GM18951 (cell line): ENCODE results near the gene SNX19.

Source experiments
- POLR2A ChIP-seq: IDR thresholded peaks from 4 replicates; pipeline ENCODE4 v1.6.1; 2011; ENCODE audit warnings: mild to moderate bottlenecking; ENCODE audit not compliant: insufficient read length, insufficient read depth; ENCODE audit errors: extremely low read depth
- in situ Hi-C: fragments of 300-500 bp; cut with MboI; formaldehyde crosslinking; loops from one replicate; pipeline ENCODE4 v1.12.0; 2022; ENCODE audit warnings: low sequenced_read_pairs, mixed read lengths, inconsistent platforms; ENCODE audit not compliant: unreplicated experiment

The SNX19 gene

GRCh38 chr11:130861283-130861682 lies 55.0 kb downstream of the SNX19 start:
- no peak for TF ChIP-seq POLR2A
- in situ Hi-C loops: loop anchor here (25.0 kb wide), 1 partner anchor 649 kb away; no protein-coding TSS in a partner anchor

GRCh38 chr11:130859886-130860285 lies 56.4 kb downstream of the SNX19 start:
- in situ Hi-C loops: loop anchor here (25.0 kb wide), 1 partner anchor 648 kb away; no protein-coding TSS in a partner anchor
- TF ChIP-seq POLR2A: no peak

GRCh38 chr11:130858215-130858614 lies 58.1 kb downstream of the SNX19 start:
- in situ Hi-C loops: loop anchor here (25.0 kb wide), 1 partner anchor 646 kb away; no protein-coding TSS in a partner anchor
- TF ChIP-seq POLR2A: no peak

GRCh38 chr11:130855707-130856106 lies 60.6 kb downstream of the SNX19 start:
- in situ Hi-C loops: loop anchor here (25.0 kb wide), 1 partner anchor 643 kb away; no protein-coding TSS in a partner anchor

GRCh38 chr11:130854483-130854882 lies 61.8 kb downstream of the SNX19 start:
- TF ChIP-seq POLR2A: no peak
- in situ Hi-C loops: loop anchor here (25.0 kb wide), 1 partner anchor 642 kb away; no protein-coding TSS in a partner anchor

- in situ Hi-C loops: loop anchor here (25.0 kb wide), 1 partner anchor 640 kb away; no protein-coding TSS in a partner anchor
- TF ChIP-seq POLR2A: no peak
Measured at GRCh38 chr11:130852589-130852988, 63.7 kb downstream of the SNX19 start.

GRCh38 chr11:130850185-130850944 lies 65.9 kb downstream of the SNX19 start:
- in situ Hi-C loops: loop anchor here (25.0 kb wide), 1 partner anchor 638 kb away; no protein-coding TSS in a partner anchor
- TF ChIP-seq POLR2A: no peak

GRCh38 chr11:130849215-130849568 lies 67.1 kb downstream of the SNX19 start:
- in situ Hi-C loops: no loop called here
- TF ChIP-seq POLR2A: no peak

GRCh38 chr11:130848361-130849214 lies 67.7 kb downstream of the SNX19 start:
- TF ChIP-seq POLR2A: no peak
- in situ Hi-C loops: no loop called here

GRCh38 chr11:130847517-130847916 lies 68.8 kb downstream of the SNX19 start:
- TF ChIP-seq POLR2A: no peak
- in situ Hi-C loops: no loop called here

- in situ Hi-C loops: no loop called here
- no peak for TF ChIP-seq POLR2A
Measured at GRCh38 chr11:130846606-130847005, 69.7 kb downstream of the SNX19 start.

GRCh38 chr11:130842001-130842400 lies 74.3 kb downstream of the SNX19 start:
- TF ChIP-seq POLR2A: no peak
- in situ Hi-C loops: no loop called here

GRCh38 chr11:130840679-130841078 lies 75.6 kb downstream of the SNX19 start:
- no peak for TF ChIP-seq POLR2A
- in situ Hi-C loops: no loop called here
